ENCODE data around the gene ZNF112. TPM values are rescaled to one million over a fixed set of nuclear protein-coding genes. Genes with fewer than 3 reads are reported as not detected.

Gene ZNF112
- total and polyA plus RNA-seq, 3 donors from 2014 or later, result 4.0 to 9.8 (median 7.6) TPM

Small RNAs within 50 kb of the gene (small RNA-seq; reads per million reads assigned to genes)
- 0 reads per million in 2 donors for gene NDUFA3P1

Other genes with a start within 250 kb of the ZNF112 start
- gene ZNF225, start 243.3 kb downstream of the ZNF112 start, total RNA-seq, result 1 to 10 TPM; 5.0 to 7.4 TPM
- gene ZNF225, start 243.3 kb downstream of the ZNF112 start, polyA plus RNA-seq (ENCODE audit: insufficient read depth, low read depth, low replicate concordance), result 5.1 TPM
- gene ZNF234, start 215.1 kb downstream of the ZNF112 start, total RNA-seq, result 1 to 10 TPM; 7.9 to 8.5 TPM
- gene ZNF234, start 215.1 kb downstream of the ZNF112 start, polyA plus RNA-seq (ENCODE audit: insufficient read depth, low read depth, low replicate concordance), result 3.4 TPM
- gene ZNF226, start 191.6 kb downstream of the ZNF112 start, total RNA-seq, result 10 to 100 TPM; 44.1 to 54.0 TPM
- 27.4 TPM for gene ZNF226, start 191.6 kb downstream of the ZNF112 start, polyA plus RNA-seq (ENCODE audit: insufficient read depth, low read depth, low replicate concordance)
- 10 to 100 TPM; 19.8 to 25.0 TPM for gene ZNF227, start 144.1 kb downstream of the ZNF112 start, total RNA-seq
- gene ZNF227, start 144.1 kb downstream of the ZNF112 start, polyA plus RNA-seq (ENCODE audit: insufficient read depth, low read depth, low replicate concordance), result 12.8 TPM
- 10 to 100 TPM in 1 of 2 donors, 1 to 10 TPM in 1; 6.4 to 11.6 TPM for gene ZNF233, start 96.8 kb downstream of the ZNF112 start, total RNA-seq
- gene ZNF233, start 96.8 kb downstream of the ZNF112 start, polyA plus RNA-seq (ENCODE audit: insufficient read depth, low read depth, low replicate concordance), result 27.7 TPM
- gene ZNF235, start 51.7 kb downstream of the ZNF112 start, total RNA-seq, result 10 to 100 TPM; 11.1 to 12.1 TPM
- 4.6 TPM for gene ZNF235, start 51.7 kb downstream of the ZNF112 start, polyA plus RNA-seq (ENCODE audit: insufficient read depth, low read depth, low replicate concordance)
- gene ZNF285, start 44.9 kb upstream of the ZNF112 start, total RNA-seq, result 1 to 10 TPM; 7.1 to 7.9 TPM
- gene ZNF285, start 44.9 kb upstream of the ZNF112 start, polyA plus RNA-seq (ENCODE audit: insufficient read depth, low read depth, low replicate concordance), result 5.4 TPM
- gene ZNF229, start 91.8 kb upstream of the ZNF112 start, total RNA-seq, result 1 to 10 TPM; 5.1 to 5.8 TPM
- gene ZNF229, start 91.8 kb upstream of the ZNF112 start, polyA plus RNA-seq (ENCODE audit: insufficient read depth, low read depth, low replicate concordance), result 4.4 TPM
- 1 to 10 TPM; 6.9 to 8.9 TPM for gene ZNF180, start 143.8 kb upstream of the ZNF112 start, total RNA-seq
- 4.7 TPM for gene ZNF180, start 143.8 kb upstream of the ZNF112 start, polyA plus RNA-seq (ENCODE audit: insufficient read depth, low read depth, low replicate concordance)
- under 1 TPM; 0.62 to 0.87 TPM for gene CEACAM20, start 173.0 kb upstream of the ZNF112 start, total RNA-seq
- gene CEACAM20, start 173.0 kb upstream of the ZNF112 start, polyA plus RNA-seq (ENCODE audit: insufficient read depth, low read depth, low replicate concordance), result 0.53 TPM

All from testis (tissue), 3 donors.